ENCODE measurements around the gene PKM. TPM values are rescaled to one million over a fixed set of nuclear protein-coding genes. Genes with fewer than 3 reads are reported as not detected.
A peak's percentile ranks its signal among the peaks of the same experiment; 100 is the strongest.

Gene PKM
- total RNA-seq (1,124 TPM), polyA plus RNA-seq (ENCODE audit: insufficient read depth, low read depth, low replicate concordance) (799 TPM)
- long read RNA-seq, donor 1, transcript PKM-211 (4 exons, 753 nt), result minor isoform, 5 of 229 reads
- long read RNA-seq, donor 1, transcript PKM-214 (2 exons, 2,301 nt), result minor isoform, 7 of 229 reads
- long read RNA-seq, donor 1, transcript PKM-202 (11 exons, 2,318 nt), result major isoform, 131 of 229 reads
- long read RNA-seq, donor 1, partial matches to known transcripts, result 59 of 229 reads
- long read RNA-seq, donor 1, other reads (novel, unspliced or antisense), result 21 of 229 reads
- long read RNA-seq, donor 2, transcript PKM-211 (4 exons, 753 nt), result minor isoform, 6 of 332 reads
- long read RNA-seq, donor 2, transcript PKM-202 (11 exons, 2,318 nt), result major isoform, 111 of 332 reads
- long read RNA-seq, donor 2, transcript PKM-212 (3 exons, 3,016 nt), result minor isoform, 7 of 332 reads
- long read RNA-seq, donor 2, transcript PKM-214 (2 exons, 2,301 nt), result minor isoform, 8 of 332 reads
- long read RNA-seq, donor 2, partial matches to known transcripts, result 156 of 332 reads
- long read RNA-seq, donor 2, other reads (novel, unspliced or antisense), result 39 of 332 reads
- long read RNA-seq, donor 3, transcript PKM-202 (11 exons, 2,318 nt), result major isoform, 125 of 303 reads
- long read RNA-seq, donor 3, transcript PKM-212 (3 exons, 3,016 nt), result minor isoform, 7 of 303 reads
- long read RNA-seq, donor 3, transcript PKM-214 (2 exons, 2,301 nt), result minor isoform, 7 of 303 reads
- long read RNA-seq, donor 3, partial matches to known transcripts, result 111 of 303 reads
- long read RNA-seq, donor 3, other reads (novel, unspliced or antisense), result 44 of 303 reads
- long read RNA-seq, donor 4, transcript PKM-202 (11 exons, 2,318 nt), result major isoform, 128 of 374 reads
- long read RNA-seq, donor 4, transcript PKM-214 (2 exons, 2,301 nt), result minor isoform, 8 of 374 reads
- long read RNA-seq, donor 4, partial matches to known transcripts, result 195 of 374 reads
- long read RNA-seq, donor 4, other reads (novel, unspliced or antisense), result 33 of 374 reads
- long read RNA-seq, donor 5, partial matches to known transcripts, result 0 of 5 reads
- long read RNA-seq, donor 5, other reads (novel, unspliced or antisense), result 0 of 5 reads
- long read RNA-seq, donor 6, transcript PKM-202 (11 exons, 2,318 nt), result major isoform, 17 of 32 reads
- long read RNA-seq, donor 6, partial matches to known transcripts, result 9 of 32 reads
- long read RNA-seq, donor 6, other reads (novel, unspliced or antisense), result 0 of 32 reads
- long read RNA-seq, donor 7, transcript PKM-214 (2 exons, 2,301 nt), result minor isoform, 12 of 1,812 reads
- long read RNA-seq, donor 7, transcript PKM-212 (3 exons, 3,016 nt), result minor isoform, 10 of 1,812 reads
- long read RNA-seq, donor 7, transcript PKM-202 (11 exons, 2,318 nt), result major isoform, 1,429 of 1,812 reads
- long read RNA-seq, donor 7, partial matches to known transcripts, result 219 of 1,812 reads
- long read RNA-seq, donor 7, other reads (novel, unspliced or antisense), result 142 of 1,812 reads
- long read RNA-seq, donor 8, transcript PKM-214 (2 exons, 2,301 nt), result minor isoform, 14 of 310 reads
- long read RNA-seq, donor 8, transcript PKM-202 (11 exons, 2,318 nt), result major isoform, 87 of 310 reads
- long read RNA-seq, donor 8, transcript PKM-212 (3 exons, 3,016 nt), result minor isoform, 9 of 310 reads
- long read RNA-seq, donor 8, partial matches to known transcripts, result 166 of 310 reads
- long read RNA-seq, donor 8, other reads (novel, unspliced or antisense), result 22 of 310 reads
- long read RNA-seq, donor 9, transcript PKM-212 (3 exons, 3,016 nt), result minor isoform, 5 of 137 reads
- long read RNA-seq, donor 9, transcript PKM-214 (2 exons, 2,301 nt), result minor isoform, 8 of 137 reads
- long read RNA-seq, donor 9, transcript PKM-202 (11 exons, 2,318 nt), result major isoform, 69 of 137 reads
- long read RNA-seq, donor 9, partial matches to known transcripts, result 38 of 137 reads
- long read RNA-seq, donor 9, other reads (novel, unspliced or antisense), result 10 of 137 reads
- long read RNA-seq, donor 10, transcript PKM-214 (2 exons, 2,301 nt), result minor isoform, 8 of 195 reads
- long read RNA-seq, donor 10, transcript PKM-212 (3 exons, 3,016 nt), result minor isoform, 11 of 195 reads
- long read RNA-seq, donor 10, transcript PKM-211 (4 exons, 753 nt), result minor isoform, 5 of 195 reads
- long read RNA-seq, donor 10, transcript PKM-202 (11 exons, 2,318 nt), result major isoform, 83 of 195 reads
- long read RNA-seq, donor 10, partial matches to known transcripts, result 64 of 195 reads
- long read RNA-seq, donor 10, other reads (novel, unspliced or antisense), result 19 of 195 reads

DNA sequence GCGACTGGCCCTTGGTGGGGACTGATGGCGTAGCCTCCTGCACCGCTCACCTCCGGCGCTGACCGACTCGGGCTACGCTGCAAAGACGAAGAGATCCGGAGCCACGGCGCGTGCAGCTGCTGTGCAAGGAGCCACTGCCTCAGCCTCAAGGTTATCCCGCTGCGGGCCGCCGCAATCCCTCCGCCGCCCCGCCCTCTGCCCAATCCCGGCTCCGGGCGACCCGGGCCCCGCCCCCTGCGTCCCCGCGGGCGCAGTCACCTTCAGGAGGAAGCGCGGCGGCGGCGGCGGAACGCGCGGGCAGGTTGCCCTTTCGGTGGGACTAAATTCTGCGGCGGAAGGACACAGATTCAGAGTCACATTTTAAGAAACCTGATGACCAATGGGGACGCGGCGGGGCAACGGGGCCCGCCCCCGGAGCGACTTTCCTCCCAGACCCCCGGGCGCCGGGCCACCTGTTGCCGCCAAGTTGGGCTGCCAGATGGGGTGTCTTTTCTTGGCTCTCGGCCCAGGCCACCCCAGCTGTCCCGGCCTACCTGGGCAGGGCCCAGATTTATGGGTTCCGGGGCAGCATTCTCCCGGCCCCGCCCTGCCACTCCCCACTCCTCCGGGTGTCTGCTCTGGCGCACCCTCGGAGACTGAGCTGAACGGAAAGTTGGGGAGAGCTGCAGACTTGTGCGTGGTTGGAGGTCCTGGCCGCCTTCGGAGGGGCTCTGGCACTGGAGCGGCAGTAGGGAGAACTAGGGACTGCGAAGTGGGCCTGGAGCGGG is at the start of gene PKM:
Gene PKM (minus strand): TSS at position 125 of the 767 bp plus-strand sequence. CDS start 12,093 bp downstream, outside the sequence.
- FAIRE-seq (no peak), DNase-seq (peak; percentile 98 to 99 (median 98))
- peak within 1 kb of the TSS; percentile 94 to 98 for H3K27ac ChIP-seq (ENCODE audit: low read depth in 2 of 2, low read length in 2 of 2)
- no peaks in the 10 kb centered on the region for H3K36me3 ChIP-seq (ENCODE audit: control insufficient read depth in 2 of 3, insufficient read depth in 3 of 3, low read length in 3 of 3)
- H3K27me3 ChIP-seq (ENCODE audit: control insufficient read depth, insufficient read depth, low read length), result no peaks in the 10 kb centered on the region
- H3K4me1 ChIP-seq (ENCODE audit: control insufficient read depth in 2 of 3, insufficient read depth in 2 of 3, low read depth in 1 of 3, low read length in 3 of 3), result peaks cover 3 to 25% (median 15%) of the 10 kb centered on the region in 3 donors
- H3K9me3 ChIP-seq (ENCODE audit: control insufficient read depth in 2 of 3, insufficient read depth in 1 of 3, low read length in 3 of 3), result no peaks in the 10 kb centered on the region
- TF ChIP-seq, protein P1, sequence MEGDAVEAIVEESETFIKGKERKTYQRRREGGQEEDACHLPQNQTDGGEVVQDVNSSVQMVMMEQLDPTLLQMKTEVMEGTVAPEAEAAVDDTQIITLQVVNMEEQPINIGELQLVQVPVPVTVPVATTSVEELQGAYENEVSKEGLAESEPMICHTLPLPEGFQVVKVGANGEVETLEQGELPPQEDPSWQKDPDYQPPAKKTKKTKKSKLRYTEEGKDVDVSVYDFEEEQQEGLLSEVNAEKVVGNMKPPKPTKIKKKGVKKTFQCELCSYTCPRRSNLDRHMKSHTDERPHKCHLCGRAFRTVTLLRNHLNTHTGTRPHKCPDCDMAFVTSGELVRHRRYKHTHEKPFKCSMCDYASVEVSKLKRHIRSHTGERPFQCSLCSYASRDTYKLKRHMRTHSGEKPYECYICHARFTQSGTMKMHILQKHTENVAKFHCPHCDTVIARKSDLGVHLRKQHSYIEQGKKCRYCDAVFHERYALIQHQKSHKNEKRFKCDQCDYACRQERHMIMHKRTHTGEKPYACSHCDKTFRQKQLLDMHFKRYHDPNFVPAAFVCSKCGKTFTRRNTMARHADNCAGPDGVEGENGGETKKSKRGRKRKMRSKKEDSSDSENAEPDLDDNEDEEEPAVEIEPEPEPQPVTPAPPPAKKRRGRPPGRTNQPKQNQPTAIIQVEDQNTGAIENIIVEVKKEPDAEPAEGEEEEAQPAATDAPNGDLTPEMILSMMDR (IDR thresholded peaks at IDR 0.05; ENCODE audit: borderline replicate concordance, extremely low read depth, insufficient read depth), result no peak
- peak within 1 kb of the TSS; percentile 77 to 99 (median 94) for H3K4me3 ChIP-seq (ENCODE audit: low read length in 3 of 3)
- intact Hi-C loops (cut with DNase I), result no loop called here
- H3K9ac ChIP-seq (ENCODE audit: low read length in 3 of 3), result peak within 1 kb of the TSS; percentile 87 to 97 (median 89)

DNA sequence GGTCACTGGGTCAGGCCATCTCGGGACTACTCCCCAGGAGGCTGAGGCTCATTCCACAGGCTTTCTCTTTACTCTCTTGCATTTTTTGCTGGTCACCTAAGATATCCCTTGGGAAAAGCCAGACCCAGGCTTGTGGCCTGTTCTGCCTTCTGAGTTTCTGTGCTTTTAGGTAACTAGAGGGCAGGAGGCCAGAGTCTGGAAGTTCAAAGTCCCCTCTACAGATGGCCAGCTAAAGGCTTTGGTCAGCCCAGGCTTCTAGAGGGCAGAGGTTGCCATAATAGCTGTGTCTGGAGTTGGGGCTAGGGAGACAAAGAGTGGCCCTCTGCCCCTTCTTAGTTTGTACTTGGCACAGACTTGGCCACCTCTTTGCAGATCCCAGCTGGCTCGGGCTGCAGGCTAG is 49.8 kb upstream of the PKM start:
- H3K9ac ChIP-seq (ENCODE audit: low read length in 3 of 3), result no peak overlapping the region
- peak overlapping the region in 1 of 2 donors; percentile 20 for H3K27ac ChIP-seq (ENCODE audit: low read depth in 2 of 2, low read length in 2 of 2)
- intact Hi-C loops (cut with DNase I), result no loop called here

More for the DNA sequence above, 49.8 kb upstream of the PKM start:
- no peak overlapping the region for H3K4me3 ChIP-seq (ENCODE audit: low read length in 3 of 3)
- TF ChIP-seq, protein P1 (IDR thresholded peaks at IDR 0.05; ENCODE audit: borderline replicate concordance, extremely low read depth, insufficient read depth), result no peak
- H3K27me3 ChIP-seq (ENCODE audit: control insufficient read depth, insufficient read depth, low read length), result no peaks in the 10 kb centered on the region
- peaks cover 0 to 16% (median 10%) of the 10 kb centered on the region in 3 donors for H3K4me1 ChIP-seq (ENCODE audit: control insufficient read depth in 2 of 3, insufficient read depth in 2 of 3, low read depth in 1 of 3, low read length in 3 of 3)
- FAIRE-seq, result no peak
- DNase-seq, result no peak
- no peaks in the 10 kb centered on the region for H3K9me3 ChIP-seq (ENCODE audit: control insufficient read depth in 2 of 3, insufficient read depth in 1 of 3, low read length in 3 of 3)
- no peaks in the 10 kb centered on the region for H3K36me3 ChIP-seq (ENCODE audit: control insufficient read depth in 2 of 3, insufficient read depth in 3 of 3, low read length in 3 of 3)

Measured in kidney (tissue), 22 donors.